K562 (cell line): ENCODE results near the gene FMOD. TPM values are rescaled to one million over a fixed set of nuclear protein-coding genes. Genes with fewer than 3 reads are reported as not detected.
A peak's percentile ranks its signal among the peaks of the same experiment; 100 is the strongest.

ENCODE experiments used
- BRF1 ChIP-seq: IDR thresholded peaks from 3 replicates; pipeline ENCODE4 v1.6.1; 2011; ENCODE audit warnings: borderline replicate concordance, mild to moderate bottlenecking; ENCODE audit not compliant: insufficient read length; ENCODE audit errors: extremely low read depth
- FOXM1 ChIP-seq, 2 experiments: fragments of 450-650 bp in 1 of 2; sonication (generic) in 1 of 2; formaldehyde crosslinking in 1 of 2; IDR thresholded peaks; 2 replicates each; pipeline versions ENCODE4 v1.6.1 to v1.9.0; 2017 to 2022; ENCODE audit warnings: low read depth in 2 of 2, mild to moderate bottlenecking in 2 of 2, missing genetic modification reagents in 1 of 2, moderate library complexity in 1 of 2
- KHSRP ChIP-seq: fragments of 450-650 bp; IDR thresholded peaks from 2 replicates; pipeline ENCODE4 v1.6.1; 2017
- L3MBTL2 ChIP-seq: fragments of 450-650 bp; IDR thresholded peaks from 2 replicates; pipeline ENCODE4 v1.6.1; 2016; ENCODE audit warnings: mild to moderate bottlenecking, moderate library complexity
- NFE2L1 ChIP-seq: fragments of 450-650 bp; IDR thresholded peaks from 2 replicates; pipeline ENCODE4 v1.6.1; 2016; ENCODE audit warnings: missing genetic modification characterization, low read depth, mild to moderate bottlenecking, missing compliant biosample characterization, moderate library complexity, borderline replicate concordance
- RBM17 ChIP-seq: fragments of 200-400 bp; formaldehyde crosslinking; IDR thresholded peaks from 2 replicates; pipeline ENCODE4 v1.6.1; 2017; ENCODE audit warnings: low read depth, mild to moderate bottlenecking, low read length, borderline replicate concordance
- ZNF124 ChIP-seq: sonication (generic); formaldehyde crosslinking; IDR thresholded peaks from 2 replicates; pipeline ENCODE4 v1.8.1; 2022; ENCODE audit warnings: missing genetic modification reagents
- ZNF589 ChIP-seq: fragments of 200-800 bp; sonication (Bioruptor generic); IDR thresholded peaks from 2 replicates; pipeline ENCODE4 v1.6.1; 2016; ENCODE audit warnings: low read depth, missing genetic modification characterization, missing compliant biosample characterization
- polyA plus RNA-seq, 8 experiments: library from polyadenylated mRNA; depleted of rRNA in 4 of 8; stranded (reverse) in 5 of 8; unstranded in 3 of 8; fragments of >200 nt; fragmentation: Nextera tagmentation in 2 of 8; fragmentation: Illumina TruSeq in 1 of 8; extraction: Ambion mirVana in 2 of 8; extraction: Trizol in 1 of 8; gene quantifications; 2 replicates each; pipeline versions ENCODE4 v1.2.1 to v1.2.3, GENCODE V29; 2011 to 2014; ENCODE audit warnings: inconsistent platforms in 1 of 8, missing spikeins in 1 of 8
- total RNA-seq, 7 experiments: library from RNA; depleted of rRNA in 6 of 7; stranded (reverse); fragments of >200 nt in 6 of 7; fragmentation: Illumina TruSeq in 2 of 7; extraction: Trizol in 2 of 7; gene quantifications; 2 replicates each; pipeline versions ENCODE4 v1.2.1 to v1.2.3, GENCODE V29; 2011 to 2021; ENCODE audit warnings: low replicate concordance in 1 of 7
- TF ChIP-seq, protein P1 (sequence below): fragments of 450-650 bp; formaldehyde crosslinking; IDR thresholded peaks from 2 replicates; pipeline ENCODE4 v1.4.0; 2020; ENCODE audit warnings: mild to moderate bottlenecking, mixed read lengths
- TF ChIP-seq, protein P2 (sequence below): IDR thresholded peaks from 3 replicates; pipeline ENCODE4 v1.6.1; 2011; ENCODE audit warnings: borderline replicate concordance, mild to moderate bottlenecking, moderate library complexity; ENCODE audit not compliant: insufficient read length; ENCODE audit errors: extremely low read depth
- TF ChIP-seq, protein P3 (sequence below): fragments of 250-450 bp; sonication (Bioruptor Pico); IDR thresholded peaks from 2 replicates; pipeline ENCODE4 v1.9.0; 2021; ENCODE audit warnings: mild to moderate bottlenecking, inconsistent platforms
- TF ChIP-seq, protein P4 (sequence below): fragments of 250-450 bp; sonication (Bioruptor Pico); IDR thresholded peaks from 2 replicates; pipeline ENCODE4 v1.5.0; 2021
- TF ChIP-seq, protein P5 (sequence below), 2 experiments: IDR thresholded peaks; 2 replicates each; pipeline ENCODE4 v1.6.1; 2012; ENCODE audit warnings: improper control_type of control experiment in 2 of 2, low read depth in 2 of 2, low read length in 2 of 2, borderline replicate concordance in 1 of 2

Gene FMOD
- total and polyA plus RNA-seq, 9 of the 15 experiments (the other 6 are each of a cell fraction or from before 2014, with no cell fraction given) = 0.03 to 0.13 (median 0.03) TPM; not detected in 6

DNA sequence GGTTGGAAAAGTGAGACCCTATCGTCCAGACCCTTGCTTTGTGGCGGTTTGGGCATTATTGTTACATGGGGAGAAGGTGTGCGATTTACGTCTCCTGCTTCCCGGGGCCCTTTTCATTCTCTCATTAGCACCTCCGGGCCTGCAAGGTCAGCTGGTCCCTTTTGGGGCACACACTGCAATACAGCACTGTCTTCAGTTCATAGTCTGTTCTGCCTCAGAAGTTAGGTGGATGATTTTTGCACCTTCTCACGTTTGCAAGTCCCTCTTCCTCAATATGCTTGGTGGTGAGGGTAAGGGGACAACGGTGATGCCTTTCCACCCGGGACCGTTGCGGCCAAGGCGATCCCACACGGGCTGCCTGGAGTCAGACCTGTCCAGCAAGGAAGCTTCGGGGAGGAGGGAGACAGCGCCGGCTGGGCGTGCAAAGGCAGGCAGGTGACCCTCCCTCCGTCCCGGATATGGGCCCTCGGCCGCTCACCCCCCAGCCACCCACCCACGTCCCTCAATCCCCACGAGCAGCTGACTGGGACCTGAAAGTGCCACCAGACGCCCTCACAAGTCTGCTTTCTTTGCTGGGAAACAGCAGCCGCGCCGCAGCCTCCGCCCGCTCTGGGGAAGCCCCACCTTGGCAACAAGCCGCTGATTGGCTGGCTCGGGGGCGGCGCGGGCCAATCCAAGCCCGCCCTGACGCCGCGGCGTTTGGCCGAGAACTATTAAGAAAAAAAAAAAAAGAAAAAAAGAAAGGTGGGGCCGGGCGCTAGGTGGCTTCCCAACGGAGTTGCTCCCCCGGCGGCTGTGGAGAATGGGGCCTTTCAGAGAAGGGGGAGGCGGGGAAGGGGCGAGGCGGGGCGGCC lies 23.9 kb downstream of the FMOD start (continued):
- no peak for TF ChIP-seq BRF1
- TF ChIP-seq, protein P1, sequence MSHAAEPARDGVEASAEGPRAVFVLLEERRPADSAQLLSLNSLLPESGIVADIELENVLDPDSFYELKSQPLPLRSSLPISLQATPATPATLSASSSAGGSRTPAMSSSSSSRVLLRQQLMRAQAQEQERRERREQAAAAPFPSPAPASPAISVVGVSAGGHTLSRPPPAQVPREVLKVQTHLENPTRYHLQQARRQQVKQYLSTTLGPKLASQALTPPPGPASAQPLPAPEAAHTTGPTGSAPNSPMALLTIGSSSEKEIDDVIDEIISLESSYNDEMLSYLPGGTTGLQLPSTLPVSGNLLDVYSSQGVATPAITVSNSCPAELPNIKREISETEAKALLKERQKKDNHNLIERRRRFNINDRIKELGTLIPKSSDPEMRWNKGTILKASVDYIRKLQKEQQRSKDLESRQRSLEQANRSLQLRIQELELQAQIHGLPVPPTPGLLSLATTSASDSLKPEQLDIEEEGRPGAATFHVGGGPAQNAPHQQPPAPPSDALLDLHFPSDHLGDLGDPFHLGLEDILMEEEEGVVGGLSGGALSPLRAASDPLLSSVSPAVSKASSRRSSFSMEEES = no peak
- TF ChIP-seq ZNF589 (CRISPR knock-in tag) = no peak
- no peak for TF ChIP-seq ZNF124
- no peak for TF ChIP-seq RBM17
- TF ChIP-seq, protein P2, sequence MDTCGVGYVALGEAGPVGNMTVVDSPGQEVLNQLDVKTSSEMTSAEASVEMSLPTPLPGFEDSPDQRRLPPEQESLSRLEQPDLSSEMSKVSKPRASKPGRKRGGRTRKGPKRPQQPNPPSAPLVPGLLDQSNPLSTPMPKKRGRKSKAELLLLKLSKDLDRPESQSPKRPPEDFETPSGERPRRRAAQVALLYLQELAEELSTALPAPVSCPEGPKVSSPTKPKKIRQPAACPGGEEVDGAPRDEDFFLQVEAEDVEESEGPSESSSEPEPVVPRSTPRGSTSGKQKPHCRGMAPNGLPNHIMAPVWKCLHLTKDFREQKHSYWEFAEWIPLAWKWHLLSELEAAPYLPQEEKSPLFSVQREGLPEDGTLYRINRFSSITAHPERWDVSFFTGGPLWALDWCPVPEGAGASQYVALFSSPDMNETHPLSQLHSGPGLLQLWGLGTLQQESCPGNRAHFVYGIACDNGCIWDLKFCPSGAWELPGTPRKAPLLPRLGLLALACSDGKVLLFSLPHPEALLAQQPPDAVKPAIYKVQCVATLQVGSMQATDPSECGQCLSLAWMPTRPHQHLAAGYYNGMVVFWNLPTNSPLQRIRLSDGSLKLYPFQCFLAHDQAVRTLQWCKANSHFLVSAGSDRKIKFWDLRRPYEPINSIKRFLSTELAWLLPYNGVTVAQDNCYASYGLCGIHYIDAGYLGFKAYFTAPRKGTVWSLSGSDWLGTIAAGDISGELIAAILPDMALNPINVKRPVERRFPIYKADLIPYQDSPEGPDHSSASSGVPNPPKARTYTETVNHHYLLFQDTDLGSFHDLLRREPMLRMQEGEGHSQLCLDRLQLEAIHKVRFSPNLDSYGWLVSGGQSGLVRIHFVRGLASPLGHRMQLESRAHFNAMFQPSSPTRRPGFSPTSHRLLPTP = no peak
- TF ChIP-seq L3MBTL2 = no peak
- no peak for TF ChIP-seq NFE2L1 (tag)
- no peak for TF ChIP-seq FOXM1 (IDR thresholded peaks at IDR 0.05; ENCODE audit: low read depth)
- 0 out of 2 replicates have a peak, but pooled peaks have one; percentile 49 for TF ChIP-seq FOXM1 (CRISPR knock-in tag; IDR thresholded peaks at IDR 0.05; ENCODE audit: low read depth)
- no peak for TF ChIP-seq KHSRP
- TF ChIP-seq, protein P3, sequence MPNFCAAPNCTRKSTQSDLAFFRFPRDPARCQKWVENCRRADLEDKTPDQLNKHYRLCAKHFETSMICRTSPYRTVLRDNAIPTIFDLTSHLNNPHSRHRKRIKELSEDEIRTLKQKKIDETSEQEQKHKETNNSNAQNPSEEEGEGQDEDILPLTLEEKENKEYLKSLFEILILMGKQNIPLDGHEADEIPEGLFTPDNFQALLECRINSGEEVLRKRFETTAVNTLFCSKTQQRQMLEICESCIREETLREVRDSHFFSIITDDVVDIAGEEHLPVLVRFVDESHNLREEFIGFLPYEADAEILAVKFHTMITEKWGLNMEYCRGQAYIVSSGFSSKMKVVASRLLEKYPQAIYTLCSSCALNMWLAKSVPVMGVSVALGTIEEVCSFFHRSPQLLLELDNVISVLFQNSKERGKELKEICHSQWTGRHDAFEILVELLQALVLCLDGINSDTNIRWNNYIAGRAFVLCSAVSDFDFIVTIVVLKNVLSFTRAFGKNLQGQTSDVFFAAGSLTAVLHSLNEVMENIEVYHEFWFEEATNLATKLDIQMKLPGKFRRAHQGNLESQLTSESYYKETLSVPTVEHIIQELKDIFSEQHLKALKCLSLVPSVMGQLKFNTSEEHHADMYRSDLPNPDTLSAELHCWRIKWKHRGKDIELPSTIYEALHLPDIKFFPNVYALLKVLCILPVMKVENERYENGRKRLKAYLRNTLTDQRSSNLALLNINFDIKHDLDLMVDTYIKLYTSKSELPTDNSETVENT = no peak
- TF ChIP-seq, protein P4, sequence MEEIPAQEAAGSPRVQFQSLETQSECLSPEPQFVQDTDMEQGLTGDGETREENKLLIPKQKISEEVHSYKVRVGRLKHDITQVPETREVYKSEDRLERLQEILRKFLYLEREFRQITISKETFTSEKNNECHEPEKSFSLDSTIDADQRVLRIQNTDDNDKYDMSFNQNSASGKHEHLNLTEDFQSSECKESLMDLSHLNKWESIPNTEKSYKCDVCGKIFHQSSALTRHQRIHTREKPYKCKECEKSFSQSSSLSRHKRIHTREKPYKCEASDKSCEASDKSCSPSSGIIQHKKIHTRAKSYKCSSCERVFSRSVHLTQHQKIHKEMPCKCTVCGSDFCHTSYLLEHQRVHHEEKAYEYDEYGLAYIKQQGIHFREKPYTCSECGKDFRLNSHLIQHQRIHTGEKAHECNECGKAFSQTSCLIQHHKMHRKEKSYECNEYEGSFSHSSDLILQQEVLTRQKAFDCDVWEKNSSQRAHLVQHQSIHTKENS (CRISPR knock-in tag) = no peak
- TF ChIP-seq, protein P5, sequence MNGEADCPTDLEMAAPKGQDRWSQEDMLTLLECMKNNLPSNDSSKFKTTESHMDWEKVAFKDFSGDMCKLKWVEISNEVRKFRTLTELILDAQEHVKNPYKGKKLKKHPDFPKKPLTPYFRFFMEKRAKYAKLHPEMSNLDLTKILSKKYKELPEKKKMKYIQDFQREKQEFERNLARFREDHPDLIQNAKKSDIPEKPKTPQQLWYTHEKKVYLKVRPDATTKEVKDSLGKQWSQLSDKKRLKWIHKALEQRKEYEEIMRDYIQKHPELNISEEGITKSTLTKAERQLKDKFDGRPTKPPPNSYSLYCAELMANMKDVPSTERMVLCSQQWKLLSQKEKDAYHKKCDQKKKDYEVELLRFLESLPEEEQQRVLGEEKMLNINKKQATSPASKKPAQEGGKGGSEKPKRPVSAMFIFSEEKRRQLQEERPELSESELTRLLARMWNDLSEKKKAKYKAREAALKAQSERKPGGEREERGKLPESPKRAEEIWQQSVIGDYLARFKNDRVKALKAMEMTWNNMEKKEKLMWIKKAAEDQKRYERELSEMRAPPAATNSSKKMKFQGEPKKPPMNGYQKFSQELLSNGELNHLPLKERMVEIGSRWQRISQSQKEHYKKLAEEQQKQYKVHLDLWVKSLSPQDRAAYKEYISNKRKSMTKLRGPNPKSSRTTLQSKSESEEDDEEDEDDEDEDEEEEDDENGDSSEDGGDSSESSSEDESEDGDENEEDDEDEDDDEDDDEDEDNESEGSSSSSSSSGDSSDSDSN (IDR thresholded peaks at IDR 0.05; ENCODE audit: borderline replicate concordance in 1 of 2, low read depth in 2 of 2, low read length in 2 of 2) = no peak; a peak in 1 of 4 replicates
